ENCODE results near the gene HLA-DOB. TPM values are rescaled to one million over a fixed set of nuclear protein-coding genes. Genes with fewer than 3 reads are reported as not detected.
"Not testable (repeated sequence)": the region's sequence is repeated elsewhere in the genome, so short reads cannot be mapped to it uniquely, and the experiment has no call there.

HLA-DOB gene
- total RNA-seq, 2 donors from 2014 or later: 3.8 to 4.0 TPM

GRCh38 chr6:32832535-32832934, 15.7 kb upstream of the HLA-DOB start:
- ATAC-seq: no peak
- Mint-ChIP-seq H3K36me3 (peaks cover 40 to 63% of the 10 kb centered on the region in 2 donors), H3K9me3 (no peaks in the 10 kb centered on the region), H3K27ac (peak overlapping the region; percentile 44 to 67)
- DNase-seq (ENCODE audit: low spot score in 2 of 2): no peak

- no peak for DNase-seq (ENCODE audit: low spot score in 2 of 2)
- ATAC-seq: no peak
- peak overlapping the region; percentile 17 to 21 for H3K27ac Mint-ChIP-seq
- H3K36me3 Mint-ChIP-seq: peaks cover 28 to 48% of the 10 kb centered on the region in 2 donors
- H3K9me3 Mint-ChIP-seq: no peaks in the 10 kb centered on the region
These were observed 14.1 kb upstream of the HLA-DOB start for GRCh38 chr6:32830936-32831335.

GRCh38 chr6:32830017-32830416, 13.2 kb upstream of the HLA-DOB start:
- Mint-ChIP-seq H3K9me3 (no peaks in the 10 kb centered on the region), H3K36me3 (peaks cover 21 to 39% of the 10 kb centered on the region in 2 donors)

GRCh38 chr6:32829495-32829894, 12.7 kb upstream of the HLA-DOB start:
- H3K27ac Mint-ChIP-seq: peak overlapping the region in 1 of 2 donors; percentile 75
- no peak for ATAC-seq
- H3K9me3 Mint-ChIP-seq: no peaks in the 10 kb centered on the region
- peaks cover 16 to 34% of the 10 kb centered on the region in 2 donors for H3K36me3 Mint-ChIP-seq
- DNase-seq (ENCODE audit: low spot score in 2 of 2): no peak

More at GRCh38 chr6:32830017-32830416, 13.2 kb upstream of the HLA-DOB start:
- no peak for DNase-seq (ENCODE audit: low spot score in 2 of 2)
- no peak for ATAC-seq
- H3K27ac Mint-ChIP-seq: peak overlapping the region; percentile 21 to 89

- peak overlapping the region in 1 of 2 donors; percentile 1 for H3K27ac Mint-ChIP-seq
- ATAC-seq (no peak), DNase-seq (ENCODE audit: low spot score in 2 of 2) (no peak)
- H3K9me3 Mint-ChIP-seq: no peaks in the 10 kb centered on the region
- H3K36me3 Mint-ChIP-seq: peaks cover 6 to 13% of the 10 kb centered on the region in 2 donors
These were observed 10.2 kb upstream of the HLA-DOB start for GRCh38 chr6:32827025-32827424.

GRCh38 chr6:32825966-32826365, 9.2 kb upstream of the HLA-DOB start:
- H3K27ac Mint-ChIP-seq: peak overlapping the region in 1 of 2 donors; percentile 18
- H3K9me3 Mint-ChIP-seq: no peaks in the 10 kb centered on the region
- H3K36me3 Mint-ChIP-seq: peaks cover under 1 to 12% of the 10 kb centered on the region in 2 donors
- ATAC-seq (no peak), DNase-seq (ENCODE audit: low spot score in 2 of 2) (no peak)

- Mint-ChIP-seq H3K27ac (peak overlapping the region in 1 of 2 donors; percentile 13), H3K36me3 (no peaks in the 10 kb centered on the region), H3K9me3 (no peaks in the 10 kb centered on the region)
- DNase-seq (ENCODE audit: low spot score in 2 of 2) (no peak), ATAC-seq (peak in 1 of 2 donors; percentile 56)
These were observed 2.9 kb upstream of the HLA-DOB start for GRCh38 chr6:32819729-32820128.

GRCh38 chr6:32818867-32819266, 2.1 kb upstream of the HLA-DOB start:
- Mint-ChIP-seq H3K9me3 (no peaks in the 10 kb centered on the region), H3K36me3 (no peaks in the 10 kb centered on the region), H3K27ac (peak overlapping the region in 1 of 2 donors; percentile 35)
- no peak for DNase-seq (ENCODE audit: low spot score in 2 of 2)
- no peak for ATAC-seq

- DNase-seq (ENCODE audit: low spot score in 2 of 2) (no peak), ATAC-seq (no peak)
- no peaks in the 10 kb centered on the region for H3K36me3 Mint-ChIP-seq
These were observed 806 bp downstream of the HLA-DOB start for GRCh38 chr6:32815996-32816395.

GRCh38 chr6:32815115-32815514, 1.7 kb downstream of the HLA-DOB start:
- Mint-ChIP-seq H3K36me3 (no peaks in the 10 kb centered on the region), H3K9me3 (no peaks in the 10 kb centered on the region), H3K27ac (peak overlapping the region in 1 of 2 donors; percentile 67)
- no peak for DNase-seq (ENCODE audit: low spot score in 2 of 2)
- no peak for ATAC-seq

More at GRCh38 chr6:32815996-32816395, 806 bp downstream of the HLA-DOB start:
- no peak overlapping the region for H3K27ac Mint-ChIP-seq
- H3K9me3 Mint-ChIP-seq: no peaks in the 10 kb centered on the region

GRCh38 chr6:32814145-32814544, 2.7 kb downstream of the HLA-DOB start:
- Mint-ChIP-seq H3K27ac (peak overlapping the region in 1 of 2 donors; percentile 67), H3K36me3 (no peaks in the 10 kb centered on the region), H3K9me3 (no peaks in the 10 kb centered on the region)
- peak; percentile 54 to 71 for ATAC-seq
- DNase-seq (ENCODE audit: low spot score in 2 of 2): no peak

GRCh38 chr6:32809171-32809570, 7.6 kb downstream of the HLA-DOB start:
- Mint-ChIP-seq H3K36me3 (no peaks in the 10 kb centered on the region), H3K27ac (no peak overlapping the region), H3K9me3 (no peaks in the 10 kb centered on the region)
- ATAC-seq (no peak), DNase-seq (ENCODE audit: low spot score in 2 of 2) (no peak)

GRCh38 chr6:32807020-32807580, 9.7 kb downstream of the HLA-DOB start:
- no peaks in the 10 kb centered on the region for H3K36me3 Mint-ChIP-seq
- DNase-seq (ENCODE audit: low spot score in 2 of 2): no peak
- ATAC-seq: no peak
- H3K27ac Mint-ChIP-seq: no peak overlapping the region
- no peaks in the 10 kb centered on the region for H3K9me3 Mint-ChIP-seq

GRCh38 chr6:32805404-32805803, 11.4 kb downstream of the HLA-DOB start:
- H3K9me3 Mint-ChIP-seq; H3K36me3 Mint-ChIP-seq; H3K27ac Mint-ChIP-seq; DNase-seq (ENCODE audit: low spot score in 2 of 2): not testable (repeated sequence)
- ATAC-seq: peak in 1 of 2 donors; percentile 82

GRCh38 chr6:32803416-32803815, 13.4 kb downstream of the HLA-DOB start:
- H3K9me3 Mint-ChIP-seq: peaks cover 0 to 6% of the 10 kb centered on the region in 2 donors
- DNase-seq (ENCODE audit: low spot score in 2 of 2) (no peak), ATAC-seq (no peak)
- no peak overlapping the region for H3K27ac Mint-ChIP-seq
- H3K36me3 Mint-ChIP-seq: no peaks in the 10 kb centered on the region

- no peaks in the 10 kb centered on the region for H3K36me3 Mint-ChIP-seq
- no peak for DNase-seq (ENCODE audit: low spot score in 2 of 2)
- H3K9me3 Mint-ChIP-seq: peaks cover 0 to 6% of the 10 kb centered on the region in 2 donors
- no peak overlapping the region for H3K27ac Mint-ChIP-seq
- no peak for ATAC-seq
These were observed 17.1 kb downstream of the HLA-DOB start for GRCh38 chr6:32799740-32800139.

- ATAC-seq: no peak
- Mint-ChIP-seq H3K9me3 (peaks cover 0 to 6% of the 10 kb centered on the region in 2 donors), H3K27ac (no peak overlapping the region), H3K36me3 (no peaks in the 10 kb centered on the region)
- DNase-seq (ENCODE audit: low spot score in 2 of 2): no peak
These were observed 17.6 kb downstream of the HLA-DOB start for GRCh38 chr6:32799168-32799567.

All from activated naive CD4-positive, alpha-beta T cell treated with anti-CD3 and anti-CD28 coated beads, Interleukin-2, amount 50 U/mL, for 72 hours (primary cell).